ENCODE results near the gene NRF1. TPM values are rescaled to one million over a fixed set of nuclear protein-coding genes. Genes with fewer than 3 reads are reported as not detected.

Gene NRF1
- total RNA-seq, 1 experiment from 2014 or later, result 23.2 TPM

DNA sequence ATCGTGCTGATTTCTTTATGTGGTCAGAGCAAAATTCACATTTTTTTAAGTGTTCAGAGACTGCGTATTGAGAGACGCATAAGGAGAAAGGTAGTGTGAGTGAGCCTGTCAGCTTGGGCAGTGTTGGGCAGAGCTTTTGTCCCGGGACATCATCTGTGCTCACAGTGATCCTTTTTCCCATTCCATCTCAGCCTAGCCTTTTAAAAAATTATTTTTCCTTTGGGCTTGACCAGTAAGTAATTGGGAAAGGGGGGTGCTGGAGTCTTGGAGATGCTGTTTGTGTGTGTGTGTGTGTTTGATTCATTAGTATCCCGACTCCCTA is 1.5 kb downstream of the NRF1 start:
- TF ChIP-seq EZH2 (IDR thresholded peaks at IDR 0.05; ENCODE audit: low read depth) (no peak), CTCF (conservative IDR thresholded peaks at IDR 0.05) (no peak)
- POLR2A ChIA-PET (ENCODE audit: unreplicated experiment), result interaction anchor here (0.6 kb wide), 1 partner anchor 130 kb away, joined by 3 read pairs; no protein-coding TSS in a partner anchor
- no peak overlapping the region for H2AFZ ChIP-seq
- peaks cover 29% of the 10 kb centered on the region for H3K4me1 ChIP-seq (replicated peaks; ENCODE audit: insufficient read depth)
- no peak overlapping the region for H3K27ac ChIP-seq
- peak overlapping the region; percentile 94 for H3K4me3 ChIP-seq
- peaks cover 15% of the 10 kb centered on the region; the same call in 1 of the 2 replicates for H4K20me1 ChIP-seq (ENCODE audit: insufficient read depth)
- H3K79me2 ChIP-seq (ENCODE audit: low read depth), result peaks cover 84% of the 10 kb centered on the region
- no peaks in the 10 kb centered on the region for H3K9me3 ChIP-seq (ENCODE audit: insufficient read depth, low read depth)
- intact Hi-C loops (cut with micrococcal nuclease; ENCODE audit: unreplicated experiment), result no loop called here
- H3K36me3 ChIP-seq (ENCODE audit: low read depth), result 0 out of 2 replicates have a peak, but pooled peaks cover 17% of the 10 kb centered on the region
- peaks cover 15% of the 10 kb centered on the region; the same call in 1 of the 2 replicates for H3F3A ChIP-seq (ENCODE audit: insufficient read depth, low read depth)
- BruUV-seq (replicated peaks), result TSS peak; percentile 39
- H3K27me3 ChIP-seq (ENCODE audit: insufficient read depth, low read depth), result no peaks in the 10 kb centered on the region
- CTCF ChIA-PET, result interaction anchor here (0.7 kb wide), 1 partner anchor 213 kb away, joined by 3 read pairs; no protein-coding TSS in a partner anchor
- H3K4me2 ChIP-seq, result peak overlapping the region; percentile 90
- DNase-seq, result no peak
- H3K9me2 ChIP-seq (ENCODE audit: insufficient read depth), result no peaks in the 10 kb centered on the region

GRCh38 chr7:129615018-129615417 is 3.5 kb downstream of the NRF1 start:
- Histone ChIP-seq H3K4me2 (0 out of 2 replicates have a peak overlapping the region, but pooled peaks have one; percentile 9), H2AFZ (no peak overlapping the region), H4K20me1 (ENCODE audit: insufficient read depth) (peaks cover 15% of the 10 kb centered on the region; the same call in 1 of the 2 replicates), H3F3A (ENCODE audit: insufficient read depth, low read depth) (peaks cover 7% of the 10 kb centered on the region; the same call in 1 of the 2 replicates), H3K36me3 (ENCODE audit: low read depth) (0 out of 2 replicates have a peak, but pooled peaks cover 4% of the 10 kb centered on the region), H3K4me1 (replicated peaks; ENCODE audit: insufficient read depth) (peaks cover 26% of the 10 kb centered on the region), H3K9me3 (ENCODE audit: insufficient read depth, low read depth) (no peaks in the 10 kb centered on the region), H3K27ac (no peak overlapping the region), H3K27me3 (ENCODE audit: insufficient read depth, low read depth) (no peaks in the 10 kb centered on the region), H3K79me2 (ENCODE audit: low read depth) (peaks cover 91% of the 10 kb centered on the region), H3K9me2 (ENCODE audit: insufficient read depth) (no peaks in the 10 kb centered on the region), H3K4me3 (0 out of 2 replicates have a peak overlapping the region, but pooled peaks have one; percentile 7)
- BruUV-seq (replicated peaks), result no TSS peak
- POLR2A ChIA-PET (ENCODE audit: unreplicated experiment), result no interaction called here
- DNase-seq, result peak in 1 of 2 experiments; percentile 35
- intact Hi-C loops (cut with micrococcal nuclease; ENCODE audit: unreplicated experiment), result no loop called here
- CTCF ChIA-PET, result no interaction called here
- TF ChIP-seq EZH2 (IDR thresholded peaks at IDR 0.05; ENCODE audit: low read depth) (no peak), CTCF (conservative IDR thresholded peaks at IDR 0.05) (no peak)

DNA sequence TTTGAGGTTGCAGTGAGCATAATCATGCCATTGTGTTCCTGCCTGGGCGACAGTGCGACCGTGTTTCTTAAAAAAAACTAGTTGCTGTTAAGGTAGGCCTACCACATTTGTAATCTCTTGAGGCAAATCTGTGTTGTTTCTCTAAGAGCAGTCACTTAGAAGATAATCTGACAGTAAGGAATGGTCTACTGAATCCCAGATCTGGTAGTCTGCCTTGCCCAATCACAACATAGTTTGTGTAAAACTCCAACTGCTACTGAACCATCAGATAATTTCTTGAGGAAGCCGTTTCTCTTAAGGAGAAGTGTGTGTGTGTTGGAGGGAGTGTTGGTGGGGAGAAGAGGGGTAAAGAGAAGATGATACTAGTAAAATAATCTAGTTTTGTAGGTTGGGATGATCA is 5.0 kb downstream of the NRF1 start:
- H4K20me1 ChIP-seq (ENCODE audit: insufficient read depth), result peaks cover 15% of the 10 kb centered on the region; the same call in 1 of the 2 replicates
- no peak overlapping the region for H2AFZ ChIP-seq
- DNase-seq, result peak in 1 of 2 experiments; percentile 18
- H3K9me3 ChIP-seq (ENCODE audit: insufficient read depth, low read depth), result no peaks in the 10 kb centered on the region
- H3K27ac ChIP-seq, result no peak overlapping the region
- H3K36me3 ChIP-seq (ENCODE audit: low read depth), result no peaks in the 10 kb centered on the region
- TF ChIP-seq EZH2 (IDR thresholded peaks at IDR 0.05; ENCODE audit: low read depth), result no peak
- no peak for TF ChIP-seq CTCF (conservative IDR thresholded peaks at IDR 0.05)
- H3K4me3 ChIP-seq, result no peak overlapping the region
- H3K27me3 ChIP-seq (ENCODE audit: insufficient read depth, low read depth), result no peaks in the 10 kb centered on the region
- POLR2A ChIA-PET (ENCODE audit: unreplicated experiment), result no interaction called here
- H3F3A ChIP-seq (ENCODE audit: insufficient read depth, low read depth), result peaks cover 7% of the 10 kb centered on the region; the same call in 1 of the 2 replicates
- H3K79me2 ChIP-seq (ENCODE audit: low read depth), result peaks cover 92% of the 10 kb centered on the region
- no peak overlapping the region for H3K4me2 ChIP-seq
- peaks cover 20% of the 10 kb centered on the region for H3K4me1 ChIP-seq (replicated peaks; ENCODE audit: insufficient read depth)
- CTCF ChIA-PET, result no interaction called here
- H3K9me2 ChIP-seq (ENCODE audit: insufficient read depth), result no peaks in the 10 kb centered on the region
- no TSS peak for BruUV-seq (replicated peaks)
- intact Hi-C loops (cut with micrococcal nuclease; ENCODE audit: unreplicated experiment), result no loop called here

Measured in PC-9 (cell line).